Fibroblast of pulmonary artery (primary cell): ENCODE measurements around the gene RGS3.
A peak's percentile ranks its signal among the peaks of the same experiment; 100 is the strongest.

Experiments
- DNase-seq: peaks from one replicate; pipeline ENCODE4 v3.0.0-alpha.2; 2010; ENCODE audit warnings: low read depth
- H3K4me3 ChIP-seq: replicated peaks from 2 replicates; pipeline ENCODE4 v1.5.1; 2011; ENCODE audit warnings: low read depth, mild to moderate bottlenecking, control low read depth, low read length, moderate library complexity
- TF ChIP-seq, protein P1 (sequence below): IDR thresholded peaks from 2 replicates; pipeline ENCODE4 v1.5.1; 2011; ENCODE audit warnings: mild to moderate bottlenecking, control low read depth, low read length, inconsistent platforms; ENCODE audit errors: missing control alignments

RGS3 gene

DNA sequence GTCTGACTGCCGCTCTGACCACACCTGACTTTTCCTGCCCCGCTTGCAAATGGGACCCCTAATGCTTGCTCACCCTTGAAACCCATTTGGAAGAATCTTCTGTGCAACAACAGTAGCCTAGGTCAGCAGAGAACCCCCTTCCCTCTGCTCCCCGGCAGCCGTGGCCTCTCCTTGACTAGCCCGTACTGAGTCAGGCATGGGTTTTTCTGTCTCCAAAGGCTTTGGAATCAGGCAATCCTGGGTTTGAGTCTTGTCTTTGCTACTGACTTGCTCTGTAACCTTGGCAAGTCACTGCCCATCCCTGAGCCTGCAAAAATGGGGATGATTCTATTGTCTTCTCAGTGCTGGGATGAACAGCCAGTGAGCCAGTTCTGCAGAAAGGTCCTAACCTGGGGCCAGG is 135.4 kb downstream of the RGS3 start:
- TF ChIP-seq, protein P1, sequence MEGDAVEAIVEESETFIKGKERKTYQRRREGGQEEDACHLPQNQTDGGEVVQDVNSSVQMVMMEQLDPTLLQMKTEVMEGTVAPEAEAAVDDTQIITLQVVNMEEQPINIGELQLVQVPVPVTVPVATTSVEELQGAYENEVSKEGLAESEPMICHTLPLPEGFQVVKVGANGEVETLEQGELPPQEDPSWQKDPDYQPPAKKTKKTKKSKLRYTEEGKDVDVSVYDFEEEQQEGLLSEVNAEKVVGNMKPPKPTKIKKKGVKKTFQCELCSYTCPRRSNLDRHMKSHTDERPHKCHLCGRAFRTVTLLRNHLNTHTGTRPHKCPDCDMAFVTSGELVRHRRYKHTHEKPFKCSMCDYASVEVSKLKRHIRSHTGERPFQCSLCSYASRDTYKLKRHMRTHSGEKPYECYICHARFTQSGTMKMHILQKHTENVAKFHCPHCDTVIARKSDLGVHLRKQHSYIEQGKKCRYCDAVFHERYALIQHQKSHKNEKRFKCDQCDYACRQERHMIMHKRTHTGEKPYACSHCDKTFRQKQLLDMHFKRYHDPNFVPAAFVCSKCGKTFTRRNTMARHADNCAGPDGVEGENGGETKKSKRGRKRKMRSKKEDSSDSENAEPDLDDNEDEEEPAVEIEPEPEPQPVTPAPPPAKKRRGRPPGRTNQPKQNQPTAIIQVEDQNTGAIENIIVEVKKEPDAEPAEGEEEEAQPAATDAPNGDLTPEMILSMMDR: no peak
- no peak for DNase-seq
- H3K4me3 ChIP-seq: no peak overlapping the region

GRCh38 chr9:113599646-113600022 is 136.1 kb downstream of the RGS3 start:
- H3K4me3 ChIP-seq: no peak overlapping the region
- TF ChIP-seq, protein P1: no peak
- peak; percentile 75 for DNase-seq

DNA sequence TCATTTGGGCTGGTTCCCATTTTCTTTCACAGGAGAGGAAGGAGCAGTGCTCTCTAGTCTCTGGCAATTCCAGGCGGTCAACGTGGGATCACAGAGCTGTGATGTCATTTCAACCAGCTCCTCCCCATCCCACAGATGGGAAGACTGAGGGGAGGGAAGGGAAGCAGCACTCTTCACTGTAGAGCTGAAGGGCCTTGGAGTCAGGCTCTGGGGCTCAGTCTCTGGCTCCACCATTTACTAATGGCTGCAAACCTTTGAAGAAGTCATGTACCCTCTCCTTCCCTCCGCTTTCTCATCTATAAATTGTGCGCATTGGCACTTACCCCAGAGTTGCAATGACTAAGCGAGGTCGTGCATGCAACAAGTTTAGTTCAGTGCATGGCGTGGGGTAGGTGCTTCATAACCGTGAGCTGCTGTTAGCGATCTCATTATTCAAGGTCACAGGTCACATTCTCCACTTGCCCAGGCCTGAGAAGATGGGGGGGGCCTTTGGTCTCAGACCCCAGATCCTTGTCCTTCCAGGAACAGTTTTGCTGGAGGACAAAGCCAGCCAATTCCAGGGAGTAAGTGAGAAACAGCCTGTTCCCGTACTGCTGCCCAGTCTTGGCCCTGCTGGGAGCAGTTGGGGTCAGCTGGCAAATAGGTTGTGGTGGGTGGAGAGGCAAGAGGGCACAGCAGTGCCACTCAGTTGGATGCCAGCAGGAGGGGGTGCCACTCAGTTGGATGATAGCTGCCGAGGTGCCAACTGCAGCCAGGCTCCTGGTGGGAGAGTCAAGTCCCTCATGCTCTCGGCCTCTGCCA is 136.7 kb downstream of the RGS3 start:
- DNase-seq: peak; percentile 50
- TF ChIP-seq, protein P1: no peak
- no peak overlapping the region for H3K4me3 ChIP-seq

- TF ChIP-seq, protein P1: no peak
- DNase-seq: no peak
- H3K4me3 ChIP-seq: no peak overlapping the region
Observed at GRCh38 chr9:113600871-113601614, 137.5 kb downstream of the RGS3 start.

- TF ChIP-seq, protein P1: no peak
- H3K4me3 ChIP-seq: no peak overlapping the region
- DNase-seq: no peak
Observed at GRCh38 chr9:113601656-113602055, 138.1 kb downstream of the RGS3 start.

GRCh38 chr9:113602126-113603047 is 138.9 kb downstream of the RGS3 start:
- TF ChIP-seq, protein P1: no peak
- peak; percentile 82 for DNase-seq
- H3K4me3 ChIP-seq: no peak overlapping the region
